AG10803 (cell line): Measurements from ENCODE around the gene PLPPR5.

ENCODE experiments used
- DNase-seq: peaks from one replicate; pipeline ENCODE4 v3.0.0; 2010; ENCODE audit warnings: low read depth
- H3K4me3 ChIP-seq: 2 replicates; pipeline ENCODE4 v1.5.1; 2011; ENCODE audit warnings: mild to moderate bottlenecking, low read length, control low read depth
- CTCF ChIP-seq: conservative IDR thresholded peaks from 2 replicates; pipeline ENCODE4 v1.5.1; 2011; ENCODE audit warnings: mild to moderate bottlenecking, low read length, control low read depth, inconsistent platforms

The PLPPR5 gene

GRCh38 chr1:98904684-98905083 lies 100.0 kb downstream of the PLPPR5 start:
- H3K4me3 ChIP-seq = no peak overlapping the region
- DNase-seq = no peak
- no peak for TF ChIP-seq CTCF

GRCh38 chr1:98903726-98904125 lies 100.9 kb downstream of the PLPPR5 start:
- no peak overlapping the region for H3K4me3 ChIP-seq
- TF ChIP-seq CTCF = no peak
- DNase-seq = no peak

GRCh38 chr1:98903261-98903660 lies 101.4 kb downstream of the PLPPR5 start:
- peak; percentile 59 for DNase-seq
- H3K4me3 ChIP-seq = no peak overlapping the region
- TF ChIP-seq CTCF = no peak

GRCh38 chr1:98898940-98899339 lies 105.7 kb downstream of the PLPPR5 start:
- no peak for TF ChIP-seq CTCF
- no peak overlapping the region for H3K4me3 ChIP-seq
- peak; percentile 28 for DNase-seq

- no peak overlapping the region for H3K4me3 ChIP-seq
- TF ChIP-seq CTCF = no peak
- DNase-seq = no peak
Observed at GRCh38 chr1:98897479-98897878, 107.2 kb downstream of the PLPPR5 start.

GRCh38 chr1:98896711-98897445 lies 107.8 kb downstream of the PLPPR5 start:
- no peak for DNase-seq
- no peak for TF ChIP-seq CTCF
- H3K4me3 ChIP-seq = no peak overlapping the region

GRCh38 chr1:98893371-98893770 lies 111.3 kb downstream of the PLPPR5 start:
- H3K4me3 ChIP-seq = no peak overlapping the region
- no peak for DNase-seq

More at GRCh38 chr1:98893371-98893770, 111.3 kb downstream of the PLPPR5 start:
- TF ChIP-seq CTCF = no peak
